Colon (tissue), 2 donors: ENCODE data around the gene DNAJB2.
"Not testable (repeated sequence)": the region's sequence is repeated elsewhere in the genome, so short reads cannot be mapped to it uniquely, and the experiment has no call there.

Source experiments
- FAIRE-seq: peaks from 2 replicates; lab custom pipeline; 2012; peaks lifted over from hg19 to GRCh38; lab: Jason Lieb, UNC
- donor health status: control.
- donor health status: control.

DNAJB2 gene

DNA sequence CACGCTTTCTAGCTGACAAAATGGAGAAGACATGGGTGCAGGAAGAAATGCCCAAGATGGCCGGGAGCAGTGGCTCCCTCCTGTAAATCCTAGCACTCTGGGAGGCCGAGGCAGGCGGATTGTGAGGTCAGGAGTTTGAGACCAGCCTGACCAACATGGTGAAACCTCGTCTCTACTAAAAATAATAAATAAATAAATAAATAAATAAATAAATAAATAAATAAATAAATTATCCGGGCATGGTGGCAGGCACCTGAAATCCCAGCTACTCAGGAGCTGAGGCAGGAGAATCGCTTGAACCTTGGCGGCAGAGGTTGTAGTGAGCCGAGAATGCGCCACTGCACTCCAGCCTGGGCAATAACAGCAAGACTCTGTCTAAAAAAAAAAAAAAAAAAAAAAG, 20.2 kb upstream of the DNAJB2 start:
- not testable (repeated sequence) for FAIRE-seq

GRCh38 chr2:219261024-219261855, 17.9 kb upstream of the DNAJB2 start:
- no peak for FAIRE-seq

- no peak for FAIRE-seq
Observed at GRCh38 chr2:219266232-219266631, 12.9 kb upstream of the DNAJB2 start.

DNA sequence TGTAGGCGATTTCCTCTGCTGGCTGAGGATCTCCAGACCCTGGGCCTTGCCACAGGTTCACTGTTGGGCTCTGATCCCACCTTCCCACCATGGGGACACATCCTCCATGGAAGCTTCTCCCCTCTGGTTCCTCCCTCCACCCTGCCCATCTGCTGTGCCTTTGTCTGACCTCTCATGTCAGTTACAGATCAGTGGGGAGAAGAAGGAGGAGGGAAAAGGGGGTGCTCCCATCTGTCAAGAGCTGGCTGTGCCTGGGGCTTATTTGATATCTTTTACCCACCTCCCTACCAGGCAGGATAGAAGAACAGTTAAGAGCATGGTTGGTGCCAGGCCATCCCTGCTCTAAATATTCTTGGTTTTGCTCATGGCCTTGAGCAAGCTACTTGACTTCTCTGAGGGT, 12.3 kb upstream of the DNAJB2 start:
- FAIRE-seq, result no peak

GRCh38 chr2:219268294-219268693, 10.9 kb upstream of the DNAJB2 start:
- no peak for FAIRE-seq

- no peak for FAIRE-seq
Observed at GRCh38 chr2:219269362-219270054, 9.7 kb upstream of the DNAJB2 start.

DNA sequence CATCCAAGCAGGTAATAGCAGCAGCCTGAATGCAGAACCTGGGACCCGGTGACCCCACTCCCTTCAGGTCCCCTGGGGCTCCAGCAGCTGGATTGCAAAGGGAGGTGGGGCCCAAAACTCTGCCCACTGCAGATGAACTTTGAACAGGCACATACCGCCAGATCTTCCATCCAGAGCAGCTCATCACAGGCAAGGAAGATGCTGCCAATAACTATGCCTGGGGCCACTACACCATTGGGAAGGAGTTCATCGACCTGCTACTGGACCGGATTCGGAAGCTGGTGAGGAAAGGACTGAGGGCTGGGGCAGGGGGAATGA, 9.2 kb upstream of the DNAJB2 start:
- no peak for FAIRE-seq

GRCh38 chr2:219271021-219271420, 8.1 kb upstream of the DNAJB2 start:
- FAIRE-seq, result no peak

DNA sequence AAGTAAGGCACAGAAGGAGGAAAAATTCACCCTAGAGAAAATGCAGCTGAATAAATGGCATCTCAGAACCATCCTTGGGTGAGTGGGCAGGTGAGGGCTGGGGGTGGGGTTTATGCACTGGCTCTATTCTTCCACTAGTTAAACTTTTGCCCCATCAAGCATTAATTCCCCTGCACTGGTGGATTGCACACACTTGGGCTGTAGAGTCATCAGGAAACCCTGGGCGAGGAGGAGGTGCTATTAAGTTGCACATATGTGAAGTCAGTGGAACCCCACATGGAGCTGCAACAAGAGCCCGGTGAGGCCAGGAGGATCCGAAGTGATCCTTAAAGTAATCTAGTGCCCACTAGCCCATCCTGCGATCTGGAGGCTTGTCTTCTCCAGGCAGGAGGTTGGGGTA, 6.8 kb upstream of the DNAJB2 start:
- no peak for FAIRE-seq

DNA sequence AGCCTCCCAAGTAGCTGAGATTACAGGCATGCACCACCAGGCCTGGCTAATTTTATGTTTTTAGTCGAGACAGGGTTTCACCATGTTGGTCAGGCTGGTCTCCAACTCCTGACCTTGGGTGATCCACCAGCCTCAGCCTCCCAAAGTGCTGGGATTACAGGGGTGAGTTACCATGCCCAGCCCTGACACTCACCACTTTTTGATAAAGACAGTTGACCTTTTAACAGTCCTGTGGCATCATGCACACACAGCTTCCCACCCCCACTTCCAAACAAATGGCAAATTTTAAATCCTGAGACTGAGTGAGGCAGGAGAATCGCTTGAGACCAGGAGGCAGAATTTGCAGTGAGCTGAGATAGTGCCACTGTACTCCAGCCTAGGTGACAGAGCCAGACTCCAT, 6.2 kb upstream of the DNAJB2 start:
- no peak for FAIRE-seq

GRCh38 chr2:219273937-219274336, 5.2 kb upstream of the DNAJB2 start:
- FAIRE-seq, result no peak

DNA sequence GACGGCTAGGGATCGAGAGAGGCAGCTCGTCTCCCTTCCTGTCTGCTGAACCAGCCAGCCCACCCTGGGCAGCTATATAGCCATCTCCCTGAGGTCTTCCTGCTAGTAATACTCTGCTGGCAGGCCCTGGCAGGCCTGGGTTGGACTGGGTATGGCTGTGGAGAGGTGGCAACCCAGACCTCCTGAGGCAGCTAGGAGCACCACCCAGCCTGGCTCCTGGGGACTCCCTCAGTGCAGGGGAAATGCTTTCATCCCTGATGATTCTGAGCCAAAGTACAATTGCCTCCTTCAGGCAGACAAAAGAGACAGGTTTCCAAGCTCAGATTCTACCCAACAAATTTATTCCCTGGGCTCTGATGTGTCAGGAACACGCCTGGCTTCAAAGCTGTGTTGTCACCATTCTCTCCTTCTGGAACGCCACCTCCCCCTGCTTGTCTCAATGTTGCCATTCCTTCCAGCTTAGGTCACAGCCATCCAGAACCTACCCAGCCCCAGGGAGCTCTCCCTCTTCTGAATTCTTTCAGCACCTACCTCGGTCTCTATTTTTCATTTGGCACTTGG, 4.7 kb upstream of the DNAJB2 start:
- FAIRE-seq, result no peak

GRCh38 chr2:219277703-219278654, 1.2 kb upstream of the DNAJB2 start:
- FAIRE-seq, result no peak

DNA sequence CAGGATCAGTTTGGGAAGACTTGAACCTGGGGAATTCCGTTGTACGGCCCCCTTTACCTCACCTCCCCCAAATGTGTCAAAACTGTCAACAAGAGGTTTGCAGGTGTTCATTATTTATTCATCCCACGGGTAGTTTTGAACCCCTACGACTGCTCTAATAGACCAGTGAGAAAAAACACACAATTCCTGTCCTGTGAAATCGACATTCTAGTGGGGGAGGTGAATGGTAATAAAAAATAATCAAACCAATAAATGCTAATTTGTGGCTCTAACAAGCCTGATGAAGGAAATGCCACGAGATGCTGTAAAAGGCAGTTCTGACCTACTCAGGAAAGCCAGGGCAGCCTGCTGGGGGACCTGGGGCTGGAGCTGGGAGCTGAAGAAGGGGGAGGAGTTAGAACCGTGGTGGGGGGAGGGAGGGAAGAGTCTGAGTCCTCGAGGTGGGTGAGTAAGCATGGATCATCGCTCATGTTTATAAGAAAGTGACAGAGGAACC, 463 bp upstream of the DNAJB2 start:
- no peak for FAIRE-seq

DNA sequence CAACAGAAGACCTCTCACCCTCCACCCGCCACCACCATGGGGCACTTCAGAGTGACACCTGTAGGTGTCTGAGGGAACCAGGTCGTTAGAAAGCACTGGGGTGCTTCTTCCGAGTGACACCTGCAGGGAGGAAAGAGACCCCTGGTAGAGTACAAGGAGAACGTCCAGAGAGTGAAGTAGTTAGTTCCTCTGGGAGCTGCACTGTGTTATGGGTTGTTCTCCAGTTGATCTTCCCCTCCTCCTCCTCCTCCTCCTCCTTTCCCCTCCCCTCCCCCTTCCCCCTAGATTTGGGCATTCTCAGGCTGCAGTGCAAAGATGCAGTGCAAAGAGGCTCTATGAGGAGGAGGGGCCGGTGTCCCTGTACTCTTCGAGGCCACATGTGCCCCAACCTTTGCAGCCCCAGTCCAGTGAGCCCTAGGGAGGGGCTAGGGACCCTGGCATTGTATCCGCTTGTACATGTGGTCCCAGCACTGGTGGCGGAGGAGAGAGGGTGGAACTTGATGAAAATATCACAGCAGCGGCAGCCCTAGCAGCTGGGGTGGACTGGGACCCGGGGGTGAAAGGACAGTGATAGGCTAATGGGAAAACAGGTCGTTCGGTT, 850 bp downstream of the DNAJB2 start:
- no peak for FAIRE-seq

- FAIRE-seq, result no peak
Observed at GRCh38 chr2:219280651-219281050, 1.5 kb downstream of the DNAJB2 start.

DNA sequence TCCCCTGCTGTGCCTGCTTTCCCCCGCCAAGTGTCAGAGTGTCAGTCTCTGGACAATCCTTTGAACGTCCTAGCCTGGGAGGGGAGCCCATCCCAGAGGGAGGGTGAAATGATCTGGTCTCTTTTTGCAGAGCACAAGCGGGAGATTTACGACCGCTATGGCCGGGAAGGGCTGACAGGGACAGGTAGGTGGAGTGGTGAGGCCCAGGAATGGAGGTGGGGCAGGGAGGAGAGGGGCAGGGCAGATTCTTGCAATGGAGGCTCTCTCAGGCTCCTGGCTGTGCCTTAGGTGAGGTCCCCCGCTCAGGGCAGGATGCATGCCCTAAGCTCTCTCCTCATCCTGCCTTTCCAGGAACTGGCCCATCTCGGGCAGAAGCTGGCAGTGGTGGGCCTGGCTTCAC, 2.4 kb downstream of the DNAJB2 start:
- FAIRE-seq, result no peak

DNA sequence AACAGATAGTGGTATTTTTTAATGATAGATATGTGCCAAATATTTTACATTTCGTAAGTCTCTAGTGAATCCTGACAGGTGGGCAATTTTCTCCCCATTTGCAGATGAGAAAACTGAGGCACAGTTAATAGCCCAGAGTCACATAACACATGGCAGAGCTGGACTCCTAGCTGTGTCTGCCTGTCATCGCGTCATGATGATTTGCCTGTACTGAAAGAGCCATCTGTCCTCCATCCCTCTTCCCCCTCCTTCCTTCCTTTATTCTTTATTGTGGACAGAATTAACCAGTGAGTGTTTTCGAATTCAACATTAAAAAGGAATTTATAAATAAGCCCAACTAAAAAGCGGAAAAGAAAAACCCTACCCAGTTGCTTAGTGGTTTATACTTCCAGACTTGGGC, 3.2 kb downstream of the DNAJB2 start:
- FAIRE-seq, result no peak

- FAIRE-seq, result no peak
Observed at GRCh38 chr2:219282943-219283581, 3.9 kb downstream of the DNAJB2 start.

- no peak for FAIRE-seq
Observed at GRCh38 chr2:219284501-219285372, 5.6 kb downstream of the DNAJB2 start.
